ENCODE results near the gene STK16.

GRCh38 chr2:219287580-219288265 is 42.4 kb downstream of the STK16 start:
- no peak for TF ChIP-seq EZH2 (IDR thresholded peaks at IDR 0.05)
- no peak for TF ChIP-seq CTCF (IDR thresholded peaks at IDR 0.05)
